Fibroblast of lung (primary cell): Measurements from ENCODE around the gene THSD7B. TPM values are rescaled to one million over a fixed set of nuclear protein-coding genes. Genes with fewer than 3 reads are reported as not detected.
A peak's percentile ranks its signal among the peaks of the same experiment; 100 is the strongest.

Experiments used
- DNase-seq, 2 donors: peaks; one replicate each; pipeline versions ENCODE4 v3.0.0 to v3.0.0-alpha.2; 2010; ENCODE audit warnings: low read depth in 2 of 2
- H2AFZ ChIP-seq: 2 replicates; pipeline ENCODE4 v1.5.1; 2012; ENCODE audit warnings: low read length, control low read depth, inconsistent platforms
- H3K27ac ChIP-seq: 2 replicates; pipeline ENCODE4 v1.5.1; 2011; ENCODE audit warnings: low read length, control low read depth; ENCODE audit not compliant: insufficient read depth
- H3K27me3 ChIP-seq: 2 replicates; pipeline ENCODE4 v1.5.1; 2011; ENCODE audit warnings: mild to moderate bottlenecking, low read length; ENCODE audit not compliant: control insufficient read depth, insufficient read depth
- H3K36me3 ChIP-seq: 2 replicates; pipeline ENCODE4 v1.5.1; 2011; ENCODE audit warnings: low read length; ENCODE audit not compliant: control insufficient read depth, insufficient read depth
- H3K4me1 ChIP-seq: 2 replicates; pipeline ENCODE4 v1.5.1; 2011; ENCODE audit warnings: low read length; ENCODE audit not compliant: control insufficient read depth, insufficient read depth; ENCODE audit errors: extremely low read depth
- H3K4me2 ChIP-seq: 2 replicates; pipeline ENCODE4 v1.5.1; 2011; ENCODE audit warnings: low read length, control low read depth; ENCODE audit not compliant: insufficient read depth; ENCODE audit errors: extremely low read depth
- H3K4me3 ChIP-seq, 4 experiments: fragments of 200-600 bp in 1 of 4; sonication (generic) in 1 of 4; replicated peaks in 1 of 4; 2 replicates each; pipeline ENCODE4 v1.5.1; 2011 to 2016; ENCODE audit warnings: low read length in 4 of 4, low read depth in 3 of 4, mild to moderate bottlenecking in 3 of 4, control low read depth in 2 of 4, inconsistent platforms in 1 of 4, mixed read lengths in 1 of 4; ENCODE audit not compliant: insufficient read depth in 1 of 4; ENCODE audit errors: control extremely low read depth in 1 of 4
- H3K79me2 ChIP-seq: 2 replicates; pipeline ENCODE4 v1.5.1; 2012; ENCODE audit warnings: mild to moderate bottlenecking, low read length, inconsistent platforms; ENCODE audit not compliant: control insufficient read depth, insufficient read depth
- H3K9ac ChIP-seq: 2 replicates; pipeline ENCODE4 v1.5.1; 2011; ENCODE audit warnings: mild to moderate bottlenecking, low read length, control low read depth; ENCODE audit not compliant: insufficient read depth
- H3K9me3 ChIP-seq: 2 replicates; pipeline ENCODE4 v1.5.1; 2012; ENCODE audit warnings: low read depth, low read length; ENCODE audit not compliant: control insufficient read depth, insufficient read depth
- H4K20me1 ChIP-seq: 2 replicates; pipeline ENCODE4 v1.5.1; 2011; ENCODE audit warnings: low read length; ENCODE audit not compliant: control insufficient read depth, insufficient read depth; ENCODE audit errors: extremely low read depth
- CTCF ChIP-seq, 2 donors: IDR thresholded peaks in 1 of 2; conservative IDR thresholded peaks in 1 of 2; 1 replicate in 1 of 2; 2 replicates in 1 of 2; pipeline ENCODE4 v1.5.1; 2011 to 2012; ENCODE audit warnings: low read length in 2 of 2, control low read depth in 1 of 2, inconsistent platforms in 1 of 2, low read depth in 1 of 2, mild to moderate bottlenecking in 1 of 2
- EZH2 ChIP-seq: IDR thresholded peaks from 2 replicates; pipeline ENCODE4 v1.5.1; 2012; ENCODE audit warnings: low read length, control low read depth, mild to moderate bottlenecking; ENCODE audit errors: missing control alignments
- polyA plus RNA-seq, 2 donors: library from polyadenylated mRNA; depleted of rRNA in 1 of 2; stranded (reverse) in 1 of 2; unstranded in 1 of 2; fragments of >200 nt; gene quantifications; 2 replicates each; pipeline ENCODE4 v1.2.1, GENCODE V29; 2011 to 2012; ENCODE audit warnings: missing spikeins in 1 of 2
- total RNA-seq: library from RNA; depleted of rRNA; stranded (reverse); fragments of >200 nt; gene quantifications from 2 replicates; pipeline ENCODE4 v1.2.1, GENCODE V29; 2014

The THSD7B gene
- total and polyA plus RNA-seq, 2 donors (not counting 1 experiment from before 2014, with no cell fraction given) = under 0.01 TPM; not detected in 1

- Histone ChIP-seq H3K4me1 (no peaks in the 10 kb centered on the region), H3K27me3 (no peaks in the 10 kb centered on the region), H3K79me2 (no peaks in the 10 kb centered on the region), H3K9me3 (no peaks in the 10 kb centered on the region), H4K20me1 (no peaks in the 10 kb centered on the region), H3K36me3 (no peaks in the 10 kb centered on the region), H3K4me2 (no peak overlapping the region), H3K9ac (no peak overlapping the region), H3K27ac (no peak overlapping the region), H2AFZ (no peak overlapping the region), H3K4me3 (no peak overlapping the region)
- no peak for DNase-seq
- no peak for TF ChIP-seq EZH2
- TF ChIP-seq CTCF (conservative IDR thresholded peaks at IDR 0.05 in 1 of 2, IDR thresholded peaks at IDR 0.05 in 1 of 2; ENCODE audit: low read depth in 1 of 2, low read length in 2 of 2) = no peak
These were observed 440.7 kb downstream of the THSD7B start for GRCh38 chr2:137206069-137206468.

GRCh38 chr2:137207030-137207429, 441.7 kb downstream of the THSD7B start:
- Histone ChIP-seq H3K36me3 (no peaks in the 10 kb centered on the region), H3K27ac (no peak overlapping the region), H3K4me2 (no peak overlapping the region), H3K4me3 (no peak overlapping the region), H3K9ac (no peak overlapping the region), H3K27me3 (no peaks in the 10 kb centered on the region), H4K20me1 (no peaks in the 10 kb centered on the region), H2AFZ (no peak overlapping the region), H3K79me2 (no peaks in the 10 kb centered on the region), H3K9me3 (no peaks in the 10 kb centered on the region), H3K4me1 (no peaks in the 10 kb centered on the region)
- TF ChIP-seq EZH2 (no peak), CTCF (conservative IDR thresholded peaks at IDR 0.05 in 1 of 2, IDR thresholded peaks at IDR 0.05 in 1 of 2; ENCODE audit: low read depth in 1 of 2, low read length in 2 of 2) (no peak)
- no peak for DNase-seq

GRCh38 chr2:137208431-137208891, 443.1 kb downstream of the THSD7B start:
- no peaks in the 10 kb centered on the region for H3K9me3 ChIP-seq
- no peaks in the 10 kb centered on the region for H4K20me1 ChIP-seq
- H3K4me3 ChIP-seq = no peak overlapping the region
- no peaks in the 10 kb centered on the region for H3K36me3 ChIP-seq
- H3K4me1 ChIP-seq = no peaks in the 10 kb centered on the region
- no peak overlapping the region for H2AFZ ChIP-seq
- H3K27me3 ChIP-seq = no peaks in the 10 kb centered on the region
- H3K27ac ChIP-seq = no peak overlapping the region
- no peaks in the 10 kb centered on the region for H3K79me2 ChIP-seq
- TF ChIP-seq EZH2 = no peak
- TF ChIP-seq CTCF (conservative IDR thresholded peaks at IDR 0.05 in 1 of 2, IDR thresholded peaks at IDR 0.05 in 1 of 2; ENCODE audit: low read depth in 1 of 2, low read length in 2 of 2) = no peak
- DNase-seq = peak in 1 of 2 donors; percentile 71
- H3K9ac ChIP-seq = no peak overlapping the region
- no peak overlapping the region for H3K4me2 ChIP-seq
